ENCODE data around the gene CDH18.

CDH18 gene

DNA sequence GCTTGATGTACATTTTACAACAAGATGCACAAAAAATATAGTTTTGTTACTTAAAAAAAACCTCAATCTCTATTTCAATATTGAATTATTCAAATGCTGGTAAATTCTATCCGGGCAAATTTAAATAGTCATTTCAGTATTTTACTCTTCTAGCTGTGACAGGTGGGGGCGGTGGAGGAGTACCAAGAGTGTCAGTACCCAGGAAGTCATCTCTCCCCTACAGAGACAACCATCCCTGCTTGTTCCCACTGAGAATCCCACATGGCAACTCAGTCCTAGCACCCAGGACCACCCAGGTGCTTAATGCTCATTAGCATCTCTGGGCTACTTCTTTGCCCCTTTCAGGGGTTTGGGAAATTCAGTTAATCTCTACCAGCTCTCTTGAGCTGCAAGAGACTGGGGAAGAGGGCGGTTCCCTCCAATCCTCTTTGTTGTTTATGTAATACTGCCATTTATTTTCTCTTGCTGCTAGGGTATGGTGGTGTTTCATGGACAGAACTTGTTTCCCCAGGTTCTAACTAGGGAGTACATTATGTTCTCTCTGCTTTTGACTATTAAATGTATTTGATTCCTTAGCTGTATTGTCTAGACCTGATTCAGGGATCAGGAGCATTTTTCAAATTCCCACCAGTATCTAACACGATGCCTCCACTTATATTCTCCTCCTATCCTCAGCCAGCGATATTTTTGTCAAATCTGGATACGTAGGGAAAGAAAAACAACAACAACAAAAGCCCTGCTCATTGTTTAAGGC, 122.5 kb downstream of the CDH18 start:
- no peak for DNase-seq (ENCODE audit: low read depth)
- TF ChIP-seq CTCF (IDR thresholded peaks at IDR 0.05; ENCODE audit: low read length, missing control alignments): no peak
- no peak overlapping the region for H3K4me3 ChIP-seq (replicated peaks; ENCODE audit: low read depth, low read length)

DNA sequence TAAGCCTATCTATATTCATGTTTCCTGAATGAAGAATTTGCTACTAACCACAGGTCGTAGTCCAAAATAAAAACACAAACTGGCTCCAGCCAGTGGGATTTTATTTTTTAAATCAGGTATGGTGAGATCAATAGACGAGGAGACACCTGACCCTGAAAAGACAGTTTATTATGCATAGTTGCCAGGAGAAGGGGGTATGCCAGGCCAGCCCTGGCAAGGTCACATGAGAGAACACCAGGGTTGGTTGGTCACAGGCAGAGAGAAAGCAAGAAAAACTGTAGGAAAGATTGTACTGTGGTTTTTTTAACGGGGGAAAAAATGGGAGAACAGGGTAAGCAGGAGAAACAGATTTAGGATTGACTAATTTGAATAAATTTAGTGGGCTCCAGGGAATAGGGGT, 125.3 kb downstream of the CDH18 start:
- DNase-seq (ENCODE audit: low read depth): no peak
- H3K4me3 ChIP-seq (replicated peaks; ENCODE audit: low read depth, low read length): no peak overlapping the region
- no peak for TF ChIP-seq CTCF (IDR thresholded peaks at IDR 0.05; ENCODE audit: low read length, missing control alignments)

GRCh38 chr5:19859020-19859419, 129.0 kb downstream of the CDH18 start:
- no peak for DNase-seq (ENCODE audit: low read depth)
- TF ChIP-seq CTCF (IDR thresholded peaks at IDR 0.05; ENCODE audit: low read length, missing control alignments): no peak
- H3K4me3 ChIP-seq (replicated peaks; ENCODE audit: low read depth, low read length): no peak overlapping the region

- H3K4me3 ChIP-seq (replicated peaks; ENCODE audit: low read depth, low read length): no peak overlapping the region
- DNase-seq (ENCODE audit: low read depth): no peak
- TF ChIP-seq CTCF (IDR thresholded peaks at IDR 0.05; ENCODE audit: low read length, missing control alignments): no peak
These were observed 132.1 kb downstream of the CDH18 start for GRCh38 chr5:19855931-19856330.

DNA sequence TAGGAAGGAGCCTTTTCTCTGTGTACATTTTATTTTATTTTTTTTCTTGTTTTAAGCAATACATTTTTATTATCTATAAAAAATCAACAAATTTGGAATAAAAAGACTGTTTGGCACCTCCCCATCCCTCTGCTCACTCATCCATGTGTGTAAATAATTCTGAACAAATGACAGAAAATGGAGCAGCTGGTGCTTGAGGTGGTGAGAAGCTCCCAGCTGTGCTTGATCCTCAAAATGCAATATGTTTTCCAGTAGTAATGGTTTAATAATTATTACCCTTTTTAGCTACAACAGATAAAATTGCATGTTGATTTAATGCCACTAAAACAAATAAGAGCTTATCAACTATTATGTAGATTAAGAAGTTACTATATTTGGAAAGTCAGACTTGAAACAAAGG, 132.5 kb downstream of the CDH18 start:
- DNase-seq (ENCODE audit: low read depth): no peak

GRCh38 chr5:19855031-19855430, 133.0 kb downstream of the CDH18 start:
- DNase-seq (ENCODE audit: low read depth): no peak
- no peak for TF ChIP-seq CTCF (IDR thresholded peaks at IDR 0.05; ENCODE audit: low read length, missing control alignments)
- H3K4me3 ChIP-seq (replicated peaks; ENCODE audit: low read depth, low read length): no peak overlapping the region

More for the DNA sequence above, 132.5 kb downstream of the CDH18 start:
- no peak for TF ChIP-seq CTCF (IDR thresholded peaks at IDR 0.05; ENCODE audit: low read length, missing control alignments)
- no peak overlapping the region for H3K4me3 ChIP-seq (replicated peaks; ENCODE audit: low read depth, low read length)
